ENCODE results near the gene APOA5. TPM values are rescaled to one million over a fixed set of nuclear protein-coding genes. Genes with fewer than 3 reads are reported as not detected.

The APOA5 gene
- total and polyA plus RNA-seq, 8 donors = not detected

- Histone ChIP-seq H3K27me3 (no peaks in the 10 kb centered on the region), H3K9me3 (no peaks in the 10 kb centered on the region), H3K4me1 (peaks cover 0 to 10% (median 3%) of the 10 kb centered on the region in 4 donors), H3K36me3 (peaks cover 0 to 8% (median 5%) of the 10 kb centered on the region in 4 donors), H3K27ac (no peak overlapping the region), H3K4me3 (no peak overlapping the region)
- no peak for TF ChIP-seq EP300 (IDR thresholded peaks at IDR 0.05)
- TF ChIP-seq POLR2A (IDR thresholded peaks at IDR 0.05) = no peak
- TF ChIP-seq CTCF (IDR thresholded peaks at IDR 0.05) = no peak
- no peak for TF ChIP-seq POLR2AphosphoS5 (IDR thresholded peaks at IDR 0.05)
- 59 to 72% (median 67%) methylated on average over 4 of the region's 4 CpGs for WGBS, 5 donors
- intact Hi-C loops (cut with DNase I; ENCODE audit: low total_unique reads) = no loop called here
- DNase-seq = no peak
Observed at GRCh38 chr11:116740741-116741140, 50.9 kb downstream of the APOA5 start.

Other genes starting within 250 kb of the APOA5 start
- gene BUD13, start 18.9 kb downstream of the APOA5 start, total RNA-seq = 10 to 100 TPM in 4 of 5 donors, 1 to 10 TPM in 1; 4.1 to 18.2 (median 15.1) TPM
- 10 to 100 TPM; 14.6 to 21.7 (median 16.4) TPM for gene BUD13, start 18.9 kb downstream of the APOA5 start, polyA plus RNA-seq
- 10 to 100 TPM; 19.3 to 54.9 (median 25.7) TPM for gene ZPR1, start 3.9 kb downstream of the APOA5 start, total RNA-seq
- 10 to 100 TPM; 17.8 to 34.8 (median 19.4) TPM for gene ZPR1, start 3.9 kb downstream of the APOA5 start, polyA plus RNA-seq
- gene APOA4, start 31.4 kb upstream of the APOA5 start, total RNA-seq = 100 to 1,000 TPM in 1 of 5 donors, not detected in 4; 278 TPM
- gene APOA4, start 31.4 kb upstream of the APOA5 start, polyA plus RNA-seq = under 1 TPM; 0.08 to 0.46 (median 0.44) TPM
- 10 to 100 TPM in 1 of 5 donors, not detected in 4; 18.9 TPM for gene APOC3, start 38.0 kb upstream of the APOA5 start, total RNA-seq
- not detected for gene APOC3, start 38.0 kb upstream of the APOA5 start, polyA plus RNA-seq
- 10 to 100 TPM in 2 of 5 donors, under 1 TPM in 1, not detected in 2; 0.87 to 73.6 (median 22.9) TPM for gene APOA1, start 45.7 kb upstream of the APOA5 start, total RNA-seq
- gene APOA1, start 45.7 kb upstream of the APOA5 start, polyA plus RNA-seq = 10 to 100 TPM in 2 of 3 donors, 1 to 10 TPM in 1; 8.7 to 51.0 (median 10.5) TPM